Breast epithelium (tissue), 3 donors: ENCODE data around the gene HMHB1.

ENCODE experiments used
- CTCF ChIP-seq, 3 donors: fragments of 450-650 bp; IDR thresholded peaks; one replicate each; pipeline ENCODE4 v1.5.1; 2016 to 2017; ENCODE audit warnings: antibody characterized with exemption in 3 of 3, mild to moderate bottlenecking in 3 of 3, moderate library complexity in 3 of 3
- POLR2AphosphoS5 ChIP-seq, 3 donors: sonication (generic); formaldehyde crosslinking; IDR thresholded peaks; one replicate each; pipeline ENCODE4 v1.6.1; 2017; ENCODE audit warnings: antibody characterized with exemption in 3 of 3

GRCh38 chr5:143793249-143793648 lies 18.7 kb upstream of the HMHB1 start:
- TF ChIP-seq CTCF (IDR thresholded peaks at IDR 0.05) (no peak), POLR2AphosphoS5 (IDR thresholded peaks at IDR 0.05) (no peak)
